Measurements from ENCODE around the gene KCNJ9. TPM values are rescaled to one million over a fixed set of nuclear protein-coding genes. Genes with fewer than 3 reads are reported as not detected.
A peak's percentile ranks its signal among the peaks of the same experiment; 100 is the strongest.

Gene KCNJ9
- total RNA-seq, 1 donor from 2014 or later, result not detected

- H3K27me3 Mint-ChIP-seq (ENCODE audit: insufficient read depth), result peaks cover 37% of the 10 kb centered on the region
- intact Hi-C loops (cut with micrococcal nuclease), result loop anchor here (1.0 kb wide), 1 partner anchor 15 kb away; no protein-coding TSS in a partner anchor
- peak; percentile 25 for DNase-seq (ENCODE audit: low spot score)
- H3K9me3 Mint-ChIP-seq, result no peaks in the 10 kb centered on the region
- peak overlapping the region; percentile 67 for H3K4me3 Mint-ChIP-seq
- H3K27ac Mint-ChIP-seq, result no peak overlapping the region
- H3K4me1 Mint-ChIP-seq (ENCODE audit: low read depth), result peaks cover 7% of the 10 kb centered on the region
- peaks cover 3% of the 10 kb centered on the region for H3K36me3 Mint-ChIP-seq (ENCODE audit: low read depth)
Measured at GRCh38 chr1:160070243-160071163, 10.8 kb upstream of the KCNJ9 start.

- H3K36me3 Mint-ChIP-seq (ENCODE audit: low read depth), result peaks cover 3% of the 10 kb centered on the region
- no peak overlapping the region for H3K4me3 Mint-ChIP-seq
- no peak overlapping the region for H3K27ac Mint-ChIP-seq
- no peak for DNase-seq (ENCODE audit: low spot score)
- intact Hi-C loops (cut with micrococcal nuclease), result no loop called here
- H3K27me3 Mint-ChIP-seq (ENCODE audit: insufficient read depth), result peaks cover 38% of the 10 kb centered on the region
- H3K9me3 Mint-ChIP-seq, result no peaks in the 10 kb centered on the region
- H3K4me1 Mint-ChIP-seq (ENCODE audit: low read depth), result peaks cover 7% of the 10 kb centered on the region
Measured at GRCh38 chr1:160071289-160071688, 10.0 kb upstream of the KCNJ9 start.

- Mint-ChIP-seq H3K36me3 (ENCODE audit: low read depth) (peaks cover 3% of the 10 kb centered on the region), H3K4me3 (no peak overlapping the region), H3K4me1 (ENCODE audit: low read depth) (peaks cover 13% of the 10 kb centered on the region), H3K9me3 (no peaks in the 10 kb centered on the region), H3K27me3 (ENCODE audit: insufficient read depth) (peaks cover 39% of the 10 kb centered on the region), H3K27ac (no peak overlapping the region)
- DNase-seq (ENCODE audit: low spot score), result no peak
- intact Hi-C loops (cut with micrococcal nuclease), result no loop called here
Measured at GRCh38 chr1:160074865-160075264, 6.5 kb upstream of the KCNJ9 start.

- Mint-ChIP-seq H3K4me3 (no peak overlapping the region), H3K27me3 (ENCODE audit: insufficient read depth) (peaks cover 39% of the 10 kb centered on the region), H3K9me3 (no peaks in the 10 kb centered on the region), H3K27ac (no peak overlapping the region), H3K4me1 (ENCODE audit: low read depth) (peaks cover 10% of the 10 kb centered on the region), H3K36me3 (ENCODE audit: low read depth) (no peaks in the 10 kb centered on the region)
- no peak for DNase-seq (ENCODE audit: low spot score)
- intact Hi-C loops (cut with micrococcal nuclease), result no loop called here
Measured at GRCh38 chr1:160075836-160076235, 5.5 kb upstream of the KCNJ9 start.

- Mint-ChIP-seq H3K4me1 (ENCODE audit: low read depth) (peaks cover 14% of the 10 kb centered on the region), H3K36me3 (ENCODE audit: low read depth) (no peaks in the 10 kb centered on the region), H3K27me3 (ENCODE audit: insufficient read depth) (peaks cover 42% of the 10 kb centered on the region), H3K27ac (no peak overlapping the region), H3K9me3 (no peaks in the 10 kb centered on the region), H3K4me3 (no peak overlapping the region)
- intact Hi-C loops (cut with micrococcal nuclease), result no loop called here
- no peak for DNase-seq (ENCODE audit: low spot score)
Measured at GRCh38 chr1:160076295-160076694, 5.0 kb upstream of the KCNJ9 start.

- peaks cover 16% of the 10 kb centered on the region for H3K4me1 Mint-ChIP-seq (ENCODE audit: low read depth)
- H3K36me3 Mint-ChIP-seq (ENCODE audit: low read depth), result no peaks in the 10 kb centered on the region
- no peaks in the 10 kb centered on the region for H3K9me3 Mint-ChIP-seq
- H3K27me3 Mint-ChIP-seq (ENCODE audit: insufficient read depth), result peaks cover 47% of the 10 kb centered on the region
- intact Hi-C loops (cut with micrococcal nuclease), result no loop called here
- H3K4me3 Mint-ChIP-seq, result no peak overlapping the region
- no peak overlapping the region for H3K27ac Mint-ChIP-seq
- DNase-seq (ENCODE audit: low spot score), result no peak
Measured at GRCh38 chr1:160077486-160077885, 3.9 kb upstream of the KCNJ9 start.

GRCh38 chr1:160078512-160079195 is 2.7 kb upstream of the KCNJ9 start:
- no peaks in the 10 kb centered on the region for H3K9me3 Mint-ChIP-seq
- peaks cover 16% of the 10 kb centered on the region for H3K4me1 Mint-ChIP-seq (ENCODE audit: low read depth)
- H3K27ac Mint-ChIP-seq, result no peak overlapping the region
- intact Hi-C loops (cut with micrococcal nuclease), result loop anchor here (1.0 kb wide), 2 partner anchors 32 to 47 kb away; partner anchors contain the start of gene PIGM
- H3K4me3 Mint-ChIP-seq, result no peak overlapping the region
- DNase-seq (ENCODE audit: low spot score), result peak; percentile 47
- no peaks in the 10 kb centered on the region for H3K36me3 Mint-ChIP-seq (ENCODE audit: low read depth)
- H3K27me3 Mint-ChIP-seq (ENCODE audit: insufficient read depth), result peaks cover 51% of the 10 kb centered on the region

GRCh38 chr1:160079448-160079847 is 1.9 kb upstream of the KCNJ9 start:
- Mint-ChIP-seq H3K9me3 (no peaks in the 10 kb centered on the region), H3K4me3 (no peak overlapping the region), H3K27me3 (ENCODE audit: insufficient read depth) (peaks cover 55% of the 10 kb centered on the region), H3K4me1 (ENCODE audit: low read depth) (peaks cover 20% of the 10 kb centered on the region), H3K27ac (no peak overlapping the region), H3K36me3 (ENCODE audit: low read depth) (no peaks in the 10 kb centered on the region)
- intact Hi-C loops (cut with micrococcal nuclease), result no loop called here
- DNase-seq (ENCODE audit: low spot score), result no peak

GRCh38 chr1:160080381-160081100 is 797 bp upstream of the KCNJ9 start:
- no peak for DNase-seq (ENCODE audit: low spot score)
- Mint-ChIP-seq H3K9me3 (no peaks in the 10 kb centered on the region), H3K36me3 (ENCODE audit: low read depth) (no peaks in the 10 kb centered on the region), H3K27ac (no peak overlapping the region), H3K4me3 (no peak overlapping the region), H3K4me1 (ENCODE audit: low read depth) (peaks cover 23% of the 10 kb centered on the region), H3K27me3 (ENCODE audit: insufficient read depth) (peaks cover 57% of the 10 kb centered on the region)
- intact Hi-C loops (cut with micrococcal nuclease), result no loop called here

GRCh38 chr1:160082487-160082886 is 1.1 kb downstream of the KCNJ9 start:
- intact Hi-C loops (cut with micrococcal nuclease), result no loop called here
- peaks cover 28% of the 10 kb centered on the region for H3K4me1 Mint-ChIP-seq (ENCODE audit: low read depth)
- H3K4me3 Mint-ChIP-seq, result no peak overlapping the region
- DNase-seq (ENCODE audit: low spot score), result no peak
- H3K27me3 Mint-ChIP-seq (ENCODE audit: insufficient read depth), result peaks cover 51% of the 10 kb centered on the region
- no peaks in the 10 kb centered on the region for H3K36me3 Mint-ChIP-seq (ENCODE audit: low read depth)
- no peak overlapping the region for H3K27ac Mint-ChIP-seq
- no peaks in the 10 kb centered on the region for H3K9me3 Mint-ChIP-seq

GRCh38 chr1:160082926-160083325 is 1.6 kb downstream of the KCNJ9 start:
- peaks cover 28% of the 10 kb centered on the region for H3K4me1 Mint-ChIP-seq (ENCODE audit: low read depth)
- intact Hi-C loops (cut with micrococcal nuclease), result no loop called here
- H3K27me3 Mint-ChIP-seq (ENCODE audit: insufficient read depth), result peaks cover 50% of the 10 kb centered on the region
- H3K27ac Mint-ChIP-seq, result no peak overlapping the region
- peak overlapping the region; percentile 15 for H3K4me3 Mint-ChIP-seq
- H3K36me3 Mint-ChIP-seq (ENCODE audit: low read depth), result no peaks in the 10 kb centered on the region
- no peaks in the 10 kb centered on the region for H3K9me3 Mint-ChIP-seq
- no peak for DNase-seq (ENCODE audit: low spot score)

GRCh38 chr1:160083968-160084770 is 2.8 kb downstream of the KCNJ9 start:
- Mint-ChIP-seq H3K27ac (no peak overlapping the region), H3K9me3 (no peaks in the 10 kb centered on the region), H3K36me3 (ENCODE audit: low read depth) (no peaks in the 10 kb centered on the region), H3K27me3 (ENCODE audit: insufficient read depth) (peaks cover 40% of the 10 kb centered on the region), H3K4me1 (ENCODE audit: low read depth) (peaks cover 22% of the 10 kb centered on the region), H3K4me3 (peak overlapping the region; percentile 52)
- intact Hi-C loops (cut with micrococcal nuclease), result loop anchor here (1.0 kb wide), 3 partner anchors 38 to 148 kb away; no protein-coding TSS in a partner anchor
- peak; percentile 64 for DNase-seq (ENCODE audit: low spot score)

All from activated T-helper 1 cell treated with anti-CD3 and anti-CD28 coated beads, Interleukin-12 subunit alpha, Interleukin-12 subunit beta, Interleukin-2, Interleukin-4 antibody, amounts not matched to agents 30 ng/mL and 10 ng/mL and 1 ng/mL, durations not matched to agents 14 hours and 24 hours and 36 hours (primary cell).